ENCODE results near the gene LAMTOR3.

DNA sequence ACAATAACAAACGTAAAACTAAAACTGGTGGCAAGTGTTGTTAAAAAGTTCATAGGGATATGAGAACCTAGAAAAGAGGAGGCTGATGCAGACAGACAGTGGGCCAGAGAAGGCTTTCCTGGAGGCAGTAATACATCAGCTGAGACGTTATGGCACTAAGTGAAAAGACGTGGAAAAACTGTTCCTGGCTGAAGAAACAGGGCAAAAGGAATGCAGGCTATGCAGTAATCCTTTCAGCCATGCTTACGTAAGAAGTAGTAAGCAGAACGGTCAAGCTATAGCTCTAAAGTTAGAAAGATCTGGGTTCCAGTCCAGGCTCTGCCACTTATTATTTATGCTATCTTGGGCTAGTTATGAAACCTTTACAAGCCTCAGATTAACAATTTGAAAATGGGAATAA, 6.4 kb downstream of the LAMTOR3 start:
- TF ChIP-seq, protein P1, sequence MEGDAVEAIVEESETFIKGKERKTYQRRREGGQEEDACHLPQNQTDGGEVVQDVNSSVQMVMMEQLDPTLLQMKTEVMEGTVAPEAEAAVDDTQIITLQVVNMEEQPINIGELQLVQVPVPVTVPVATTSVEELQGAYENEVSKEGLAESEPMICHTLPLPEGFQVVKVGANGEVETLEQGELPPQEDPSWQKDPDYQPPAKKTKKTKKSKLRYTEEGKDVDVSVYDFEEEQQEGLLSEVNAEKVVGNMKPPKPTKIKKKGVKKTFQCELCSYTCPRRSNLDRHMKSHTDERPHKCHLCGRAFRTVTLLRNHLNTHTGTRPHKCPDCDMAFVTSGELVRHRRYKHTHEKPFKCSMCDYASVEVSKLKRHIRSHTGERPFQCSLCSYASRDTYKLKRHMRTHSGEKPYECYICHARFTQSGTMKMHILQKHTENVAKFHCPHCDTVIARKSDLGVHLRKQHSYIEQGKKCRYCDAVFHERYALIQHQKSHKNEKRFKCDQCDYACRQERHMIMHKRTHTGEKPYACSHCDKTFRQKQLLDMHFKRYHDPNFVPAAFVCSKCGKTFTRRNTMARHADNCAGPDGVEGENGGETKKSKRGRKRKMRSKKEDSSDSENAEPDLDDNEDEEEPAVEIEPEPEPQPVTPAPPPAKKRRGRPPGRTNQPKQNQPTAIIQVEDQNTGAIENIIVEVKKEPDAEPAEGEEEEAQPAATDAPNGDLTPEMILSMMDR (optimal IDR thresholded peaks at IDR 0.05 in 1 of 3, IDR thresholded peaks at IDR 0.05 in 1 of 3, conservative IDR thresholded peaks at IDR 0.05 in 1 of 3; ENCODE audit: extremely low read depth in 1 of 3, insufficient read depth in 2 of 3, low read length in 3 of 3), result no peak
- TF ChIP-seq EZH2 (IDR thresholded peaks at IDR 0.05; ENCODE audit: low read length), result no peak

Data from keratinocyte (primary cell).